SK-N-SH treated with all-trans-retinoic acid at 6 μM for 48 hours (cell line): ENCODE results near the gene DPCD.

ENCODE experiments used
- ARNTL ChIP-seq: fragments of 450-650 bp; formaldehyde crosslinking; IDR thresholded peaks from 2 replicates; pipeline ENCODE4 v1.5.0; 2020; ENCODE audit warnings: low read depth, mild to moderate bottlenecking, moderate library complexity, borderline replicate concordance
- BACH2 ChIP-seq: fragments of 250-450 bp; sonication (Bioruptor Pico); IDR thresholded peaks from 2 replicates; pipeline ENCODE4 v1.9.0; 2021; ENCODE audit warnings: mild to moderate bottlenecking, borderline replicate concordance
- CSRNP3 ChIP-seq: fragments of 250-450 bp; sonication (Bioruptor Pico); IDR thresholded peaks from 2 replicates; pipeline ENCODE4 v1.5.1; 2021; ENCODE audit warnings: mild to moderate bottlenecking, moderate library complexity
- GLIS3 ChIP-seq: fragments of 250-450 bp; sonication (Bioruptor Pico); IDR thresholded peaks from 2 replicates; pipeline ENCODE4 v1.5.0; 2020; ENCODE audit warnings: mild to moderate bottlenecking, moderate library complexity
- PATZ1 ChIP-seq: fragments of 250-450 bp; sonication (Bioruptor Pico); IDR thresholded peaks from 2 replicates; pipeline ENCODE4 v1.8.0; 2020; ENCODE audit warnings: mild to moderate bottlenecking, moderate library complexity, borderline replicate concordance
- PPARA ChIP-seq: fragments of 250-450 bp; sonication (Bioruptor Pico); IDR thresholded peaks from 2 replicates; pipeline ENCODE4 v1.5.0; 2020; ENCODE audit warnings: mild to moderate bottlenecking, borderline replicate concordance
- RARB ChIP-seq: fragments of 250-450 bp; sonication (Bioruptor Pico); IDR thresholded peaks from 2 replicates; pipeline ENCODE4 v1.8.0; 2021; ENCODE audit warnings: mild to moderate bottlenecking, moderate library complexity
- SNAI2 ChIP-seq: fragments of 250-450 bp; sonication (Bioruptor Pico); IDR thresholded peaks from 2 replicates; pipeline ENCODE4 v1.5.0; 2020; ENCODE audit warnings: mild to moderate bottlenecking, moderate library complexity
- TOX ChIP-seq: fragments of 250-450 bp; sonication (Bioruptor Pico); IDR thresholded peaks from 2 replicates; pipeline ENCODE4 v1.8.0; 2021; ENCODE audit warnings: mild to moderate bottlenecking, moderate library complexity, borderline replicate concordance
- TSHZ2 ChIP-seq: fragments of 250-450 bp; sonication (Bioruptor Pico); IDR thresholded peaks from 2 replicates; pipeline ENCODE4 v1.5.0; 2020; ENCODE audit warnings: mild to moderate bottlenecking, moderate library complexity
- ZFP30 ChIP-seq: fragments of 450-650 bp; formaldehyde crosslinking; IDR thresholded peaks from 2 replicates; pipeline ENCODE4 v1.5.0; 2022; ENCODE audit warnings: mild to moderate bottlenecking, moderate library complexity

- no peak for TF ChIP-seq PATZ1
- TF ChIP-seq BACH2 (CRISPR knock-in tag) = no peak
- TF ChIP-seq RARB (CRISPR knock-in tag) = no peak
- no peak for TF ChIP-seq CSRNP3
- no peak for TF ChIP-seq ARNTL (CRISPR knock-in tag)
- no peak for TF ChIP-seq PPARA (CRISPR knock-in tag)
- TF ChIP-seq GLIS3 (CRISPR knock-in tag) = no peak
- TF ChIP-seq TSHZ2 = 0 out of 2 replicates have a peak, but pooled peaks have one; percentile 16
- TF ChIP-seq TOX (CRISPR knock-in tag) = no peak
- TF ChIP-seq ZFP30 (CRISPR knock-in tag) = no peak
- TF ChIP-seq SNAI2 (CRISPR knock-in tag) = no peak
These were observed 21.6 kb upstream of the DPCD start for GRCh38 chr10:101566333-101567164.
